ENCODE results near the gene UBE2J1.
"Not testable (repeated sequence)": the region's sequence is repeated elsewhere in the genome, so short reads cannot be mapped to it uniquely, and the experiment has no call there.

Gene UBE2J1

GRCh38 chr6:89295116-89295515 lies 57.4 kb downstream of the UBE2J1 start:
- DNase-seq; POLR2A ChIA-PET; H3K36me3 ChIP-seq (ENCODE audit: control insufficient read depth in 4 of 4, insufficient read depth in 4 of 4, low read length in 3 of 4); H3K4me3 ChIP-seq (ENCODE audit: control insufficient read depth in 1 of 7, extremely low read depth in 1 of 7, insufficient read depth in 4 of 7, low read depth in 2 of 7, low read length in 6 of 7); H3K9me3 ChIP-seq (ENCODE audit: control extremely low read depth in 1 of 5, control insufficient read depth in 4 of 5, insufficient read depth in 2 of 5, low read depth in 1 of 5, low read length in 4 of 5); H3K27me3 ChIP-seq (replicated peaks in 2 of 5; ENCODE audit: control insufficient read depth in 4 of 5, insufficient read depth in 5 of 5, low read length in 4 of 5); CTCF ChIA-PET; H3K27ac ChIP-seq (ENCODE audit: insufficient read depth in 1 of 2, low read depth in 1 of 2, low read length in 2 of 2, poor library complexity in 1 of 2, severe bottlenecking in 2 of 2): not testable (repeated sequence)
- H3K4me1 ChIP-seq (ENCODE audit: control extremely low read depth in 1 of 4, control insufficient read depth in 4 of 4, insufficient read depth in 4 of 4, low read length in 3 of 4): peaks cover 11 to 25% (median 16%) of the 10 kb centered on the region in 4 experiments
- no CpG with 5 or more reads among the region's 1 CpG for WGBS (ENCODE audit: insufficient coverage)

DNA sequence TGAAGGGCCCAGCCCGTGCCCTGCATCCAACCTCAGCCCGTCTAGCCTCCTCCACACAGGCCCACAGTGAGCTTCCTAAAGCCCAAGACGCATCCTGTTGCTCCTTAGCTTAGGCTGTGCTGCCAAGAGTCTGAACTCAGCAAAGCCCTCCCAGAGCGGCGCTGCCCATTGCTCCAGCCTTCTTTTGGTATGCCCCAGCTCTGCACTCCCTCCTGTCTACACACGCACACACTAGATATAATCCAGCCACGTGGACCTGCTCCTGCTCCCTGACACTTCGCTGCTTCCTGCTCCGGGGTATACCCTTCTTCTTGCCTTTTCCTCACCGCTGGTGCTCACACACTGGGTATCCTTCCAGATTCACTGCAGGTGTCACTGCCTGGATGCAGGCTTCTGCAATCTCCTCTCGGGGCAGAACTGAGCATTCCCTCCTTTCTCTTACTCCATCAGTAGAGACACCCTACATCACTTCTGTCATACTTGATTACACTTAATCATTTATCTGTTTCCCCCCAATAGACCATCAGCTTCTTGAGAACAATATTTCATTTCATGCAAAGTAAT lies 61.2 kb downstream of the UBE2J1 start:
- CTCF ChIA-PET: interaction anchor here (0.8 kb wide), 1 partner anchor 11 kb away, joined by 4 read pairs; no protein-coding TSS in a partner anchor
- H3K4me1 ChIP-seq (ENCODE audit: control extremely low read depth in 1 of 4, control insufficient read depth in 4 of 4, insufficient read depth in 4 of 4, low read length in 3 of 4): no peaks in the 10 kb centered on the region
- no peaks in the 10 kb centered on the region for H3K27me3 ChIP-seq (replicated peaks in 2 of 5; ENCODE audit: control insufficient read depth in 4 of 5, insufficient read depth in 5 of 5, low read length in 4 of 5)
- H3K9me3 ChIP-seq (ENCODE audit: control extremely low read depth in 1 of 5, control insufficient read depth in 4 of 5, insufficient read depth in 2 of 5, low read depth in 1 of 5, low read length in 4 of 5): peaks cover 0 to 9% (median 0%) of the 10 kb centered on the region in 5 experiments
- no peaks in the 10 kb centered on the region for H3K36me3 ChIP-seq (ENCODE audit: control insufficient read depth in 4 of 4, insufficient read depth in 4 of 4, low read length in 3 of 4)
- DNase-seq: no peak
- H3K4me3 ChIP-seq (ENCODE audit: control insufficient read depth in 1 of 7, extremely low read depth in 1 of 7, insufficient read depth in 4 of 7, low read depth in 2 of 7, low read length in 6 of 7): no peak overlapping the region
- WGBS (ENCODE audit: insufficient coverage): 97% methylated on average over 11 of the region's 11 CpGs
- POLR2A ChIA-PET: no interaction called here
- H3K27ac ChIP-seq (ENCODE audit: insufficient read depth in 1 of 2, low read depth in 1 of 2, low read length in 2 of 2, poor library complexity in 1 of 2, severe bottlenecking in 2 of 2): no peak overlapping the region

DNA sequence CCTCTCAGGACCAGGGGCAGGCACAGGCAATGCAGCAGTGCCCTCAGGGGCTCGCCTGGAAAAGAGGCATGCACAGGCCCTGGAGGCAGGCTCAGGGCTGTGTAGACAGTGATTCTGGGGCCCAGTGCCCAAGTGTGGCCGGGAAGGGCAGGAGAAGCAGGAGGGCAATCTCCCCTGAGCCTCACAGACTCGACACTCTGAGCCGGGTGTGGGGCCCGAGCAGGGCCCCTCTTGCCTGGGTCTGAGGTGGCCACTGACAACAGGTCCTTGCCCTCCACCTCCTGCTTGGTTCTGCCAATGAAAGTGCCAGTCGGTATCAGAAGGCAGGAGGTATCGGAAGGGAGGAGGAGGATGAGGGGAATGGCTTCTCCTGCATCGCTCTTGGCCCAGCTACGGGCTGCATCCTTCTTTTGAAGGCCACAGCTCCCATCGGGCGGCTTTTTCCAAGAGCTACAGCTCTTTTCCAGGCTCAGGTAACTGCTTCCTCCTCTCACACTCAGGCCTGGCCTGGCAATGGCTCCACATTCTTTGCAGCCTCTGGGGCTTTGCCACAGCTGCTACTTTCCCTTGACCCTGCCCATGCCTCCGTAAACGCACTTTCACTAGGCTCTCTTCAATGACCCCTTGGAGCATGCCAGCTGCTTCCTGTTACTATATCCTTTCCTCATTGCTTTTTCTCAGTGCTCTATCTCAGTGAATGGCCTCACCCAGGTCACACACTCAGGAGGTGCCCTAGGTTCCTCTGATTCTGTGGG lies 61.9 kb downstream of the UBE2J1 start:
- H3K27ac ChIP-seq (ENCODE audit: insufficient read depth in 1 of 2, low read depth in 1 of 2, low read length in 2 of 2, poor library complexity in 1 of 2, severe bottlenecking in 2 of 2): no peak overlapping the region
- H3K4me1 ChIP-seq (ENCODE audit: control extremely low read depth in 1 of 4, control insufficient read depth in 4 of 4, insufficient read depth in 4 of 4, low read length in 3 of 4): no peaks in the 10 kb centered on the region
- H3K27me3 ChIP-seq (replicated peaks in 2 of 5; ENCODE audit: control insufficient read depth in 4 of 5, insufficient read depth in 5 of 5, low read length in 4 of 5): no peaks in the 10 kb centered on the region
- no peaks in the 10 kb centered on the region for H3K36me3 ChIP-seq (ENCODE audit: control insufficient read depth in 4 of 4, insufficient read depth in 4 of 4, low read length in 3 of 4)
- CTCF ChIA-PET: interaction anchor here (0.8 kb wide), 1 partner anchor 10 kb away, joined by 3 read pairs; no protein-coding TSS in a partner anchor
- WGBS (ENCODE audit: insufficient coverage): 97% methylated on average over 12 of the region's 13 CpGs
- H3K9me3 ChIP-seq (ENCODE audit: control extremely low read depth in 1 of 5, control insufficient read depth in 4 of 5, insufficient read depth in 2 of 5, low read depth in 1 of 5, low read length in 4 of 5): peaks cover 0 to 9% (median 0%) of the 10 kb centered on the region in 5 experiments
- H3K4me3 ChIP-seq (ENCODE audit: control insufficient read depth in 1 of 7, extremely low read depth in 1 of 7, insufficient read depth in 4 of 7, low read depth in 2 of 7, low read length in 6 of 7): no peak overlapping the region
- POLR2A ChIA-PET: no interaction called here
- no peak for DNase-seq

DNA sequence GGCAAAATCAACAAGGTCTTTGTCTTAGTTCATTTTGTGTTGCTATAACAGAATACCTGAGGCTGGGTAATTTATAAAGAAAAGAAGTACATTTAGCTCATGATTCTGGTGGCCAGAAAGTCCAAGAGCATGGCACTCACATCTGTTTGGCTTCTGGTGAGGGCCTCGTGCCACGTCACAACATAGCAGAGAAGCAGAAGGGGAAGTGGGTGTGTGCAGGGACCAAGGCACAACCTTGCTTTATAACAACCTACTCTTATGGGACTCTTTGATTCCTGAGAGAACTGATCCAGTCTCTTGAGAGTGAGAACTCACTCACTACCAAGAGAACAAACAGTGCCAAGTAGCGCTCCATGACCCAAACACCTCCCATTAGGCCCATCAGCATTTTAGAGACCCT lies 62.8 kb downstream of the UBE2J1 start:
- POLR2A ChIA-PET: no interaction called here
- Histone ChIP-seq H3K27ac (ENCODE audit: insufficient read depth in 1 of 2, low read depth in 1 of 2, low read length in 2 of 2, poor library complexity in 1 of 2, severe bottlenecking in 2 of 2) (no peak overlapping the region), H3K27me3 (replicated peaks in 2 of 5; ENCODE audit: control insufficient read depth in 4 of 5, insufficient read depth in 5 of 5, low read length in 4 of 5) (no peaks in the 10 kb centered on the region), H3K4me3 (ENCODE audit: control insufficient read depth in 1 of 7, extremely low read depth in 1 of 7, insufficient read depth in 4 of 7, low read depth in 2 of 7, low read length in 6 of 7) (no peak overlapping the region), H3K36me3 (ENCODE audit: control insufficient read depth in 4 of 4, insufficient read depth in 4 of 4, low read length in 3 of 4) (no peaks in the 10 kb centered on the region), H3K4me1 (ENCODE audit: control extremely low read depth in 1 of 4, control insufficient read depth in 4 of 4, insufficient read depth in 4 of 4, low read length in 3 of 4) (no peaks in the 10 kb centered on the region), H3K9me3 (ENCODE audit: control extremely low read depth in 1 of 5, control insufficient read depth in 4 of 5, insufficient read depth in 2 of 5, low read depth in 1 of 5, low read length in 4 of 5) (peaks cover 0 to 9% (median 0%) of the 10 kb centered on the region in 5 experiments)
- no peak for DNase-seq
- 100% methylated on average over 3 of the region's 3 CpGs for WGBS (ENCODE audit: insufficient coverage)
- CTCF ChIA-PET: interaction anchor here (0.8 to 1.2 kb wide), 3 partner anchors 9 to 22 kb away, joined by 3 to 4 read pairs (median 3); no protein-coding TSS in a partner anchor

GRCh38 chr6:89287351-89288028 lies 65.0 kb downstream of the UBE2J1 start:
- H3K4me1 ChIP-seq (ENCODE audit: control extremely low read depth in 1 of 4, control insufficient read depth in 4 of 4, insufficient read depth in 4 of 4, low read length in 3 of 4): no peaks in the 10 kb centered on the region
- 100% methylated on average over 8 of the region's 9 CpGs for WGBS (ENCODE audit: insufficient coverage)
- no peaks in the 10 kb centered on the region for H3K27me3 ChIP-seq (replicated peaks in 2 of 5; ENCODE audit: control insufficient read depth in 4 of 5, insufficient read depth in 5 of 5, low read length in 4 of 5)
- no peak overlapping the region for H3K27ac ChIP-seq (ENCODE audit: insufficient read depth in 1 of 2, low read depth in 1 of 2, low read length in 2 of 2, poor library complexity in 1 of 2, severe bottlenecking in 2 of 2)
- no peak overlapping the region for H3K4me3 ChIP-seq (ENCODE audit: control insufficient read depth in 1 of 7, extremely low read depth in 1 of 7, insufficient read depth in 4 of 7, low read depth in 2 of 7, low read length in 6 of 7)
- ChIA-PET POLR2A (no interaction called here), CTCF (interaction anchor here (1.4 kb wide), 2 partner anchors 9 to 30 kb away, joined by 3 read pairs; no protein-coding TSS in a partner anchor)
- no peaks in the 10 kb centered on the region for H3K36me3 ChIP-seq (ENCODE audit: control insufficient read depth in 4 of 4, insufficient read depth in 4 of 4, low read length in 3 of 4)
- no peak for DNase-seq
- H3K9me3 ChIP-seq (ENCODE audit: control extremely low read depth in 1 of 5, control insufficient read depth in 4 of 5, insufficient read depth in 2 of 5, low read depth in 1 of 5, low read length in 4 of 5): peaks cover 0 to 9% (median 0%) of the 10 kb centered on the region in 5 experiments

GRCh38 chr6:89286516-89286915 lies 66.0 kb downstream of the UBE2J1 start:
- WGBS (ENCODE audit: insufficient coverage): 90% methylated on average over 5 of the region's 6 CpGs
- ChIA-PET CTCF (interaction anchor here (1.4 kb wide), 1 partner anchor 8 kb away, joined by 3 read pairs; no protein-coding TSS in a partner anchor), POLR2A (no interaction called here)
- no peaks in the 10 kb centered on the region for H3K4me1 ChIP-seq (ENCODE audit: control extremely low read depth in 1 of 4, control insufficient read depth in 4 of 4, insufficient read depth in 4 of 4, low read length in 3 of 4)
- H3K27me3 ChIP-seq (replicated peaks in 2 of 5; ENCODE audit: control insufficient read depth in 4 of 5, insufficient read depth in 5 of 5, low read length in 4 of 5): no peaks in the 10 kb centered on the region
- H3K9me3 ChIP-seq (ENCODE audit: control extremely low read depth in 1 of 5, control insufficient read depth in 4 of 5, insufficient read depth in 2 of 5, low read depth in 1 of 5, low read length in 4 of 5): peaks cover 0 to 9% (median 0%) of the 10 kb centered on the region in 5 experiments
- no peaks in the 10 kb centered on the region for H3K36me3 ChIP-seq (ENCODE audit: control insufficient read depth in 4 of 4, insufficient read depth in 4 of 4, low read length in 3 of 4)
- H3K4me3 ChIP-seq (ENCODE audit: control insufficient read depth in 1 of 7, extremely low read depth in 1 of 7, insufficient read depth in 4 of 7, low read depth in 2 of 7, low read length in 6 of 7): no peak overlapping the region
- no peak for DNase-seq
- H3K27ac ChIP-seq (ENCODE audit: insufficient read depth in 1 of 2, low read depth in 1 of 2, low read length in 2 of 2, poor library complexity in 1 of 2, severe bottlenecking in 2 of 2): no peak overlapping the region

All from common myeloid progenitor, CD34-positive (primary cell).